Vagina (tissue), 2 donors: Measurements from ENCODE around the gene MGMT. TPM values are rescaled to one million over a fixed set of nuclear protein-coding genes. Genes with fewer than 3 reads are reported as not detected.

Experiments used
- DNase-seq, 2 donors: peaks; one replicate each; pipeline ENCODE4 v3.0.0-alpha.2; 2017; ENCODE audit errors: extremely low spot score in 2 of 2
- H3K27ac ChIP-seq: fragments of 200-600 bp; sonication (generic); one replicate; pipeline ENCODE4 v1.5.1; 2019
- H3K27me3 ChIP-seq: fragments of 200-600 bp; sonication (generic); one replicate; pipeline ENCODE4 v1.5.1; 2019
- H3K36me3 ChIP-seq, 2 donors: fragments of 200-600 bp; sonication (generic); one replicate each; pipeline ENCODE4 v1.5.1; 2017 to 2019
- H3K4me1 ChIP-seq: fragments of 200-600 bp; sonication (generic); one replicate; pipeline ENCODE4 v1.5.1; 2019
- H3K4me3 ChIP-seq, 2 donors: fragments of 200-600 bp; sonication (generic); 1 replicate in 1 of 2; 2 replicates in 1 of 2; pipeline ENCODE4 v1.5.1; 2016 to 2019
- H3K9me3 ChIP-seq: fragments of 200-600 bp; sonication (generic); one replicate; pipeline ENCODE4 v1.5.1; 2019
- CTCF ChIP-seq, 3 experiments: fragments of 450-650 bp in 2 of 3; fragments of 200-600 bp in 1 of 3; sonication (generic) in 1 of 3; IDR thresholded peaks; one replicate each; pipeline ENCODE4 v1.5.1; 2017 to 2019; ENCODE audit warnings: antibody characterized with exemption in 3 of 3, mild to moderate bottlenecking in 2 of 3, moderate library complexity in 2 of 3
- POLR2A ChIP-seq, 2 donors: fragments of 450-650 bp; IDR thresholded peaks; one replicate each; pipeline ENCODE4 v1.6.1; 2017; ENCODE audit warnings: antibody characterized with exemption in 2 of 2, mild to moderate bottlenecking in 2 of 2, moderate library complexity in 2 of 2
- POLR2AphosphoS5 ChIP-seq, 2 donors: sonication (generic); formaldehyde crosslinking; IDR thresholded peaks; one replicate each; pipeline ENCODE4 v1.9.0; 2017; ENCODE audit warnings: antibody characterized with exemption in 2 of 2, mild to moderate bottlenecking in 2 of 2, low read depth in 1 of 2; ENCODE audit not compliant: insufficient read depth in 1 of 2
- intact Hi-C: fragments of 100-400 bp; cut with DNase I; formaldehyde crosslinking; loops from one replicate; pipeline ENCODE4 v1.15.1; 2023
- total RNA-seq: library from RNA; depleted of rRNA; stranded (reverse); fragments of >200 nt; gene quantifications from one replicate; pipeline ENCODE4 v1.2.3, GENCODE V29; 2016

The MGMT gene
- total RNA-seq, 1 donor from 2014 or later = 16.0 TPM

- no peaks in the 10 kb centered on the region for H3K36me3 ChIP-seq
- no peak overlapping the region for H3K4me3 ChIP-seq
- no peaks in the 10 kb centered on the region for H3K4me1 ChIP-seq
- H3K9me3 ChIP-seq = no peaks in the 10 kb centered on the region
- no peak for DNase-seq
- H3K27me3 ChIP-seq = no peaks in the 10 kb centered on the region
- H3K27ac ChIP-seq = no peak overlapping the region
- intact Hi-C loops = no loop called here
- TF ChIP-seq POLR2A (IDR thresholded peaks at IDR 0.05) (no peak), POLR2AphosphoS5 (IDR thresholded peaks at IDR 0.05; ENCODE audit: insufficient read depth in 1 of 2, low read depth in 1 of 2) (no peak), CTCF (IDR thresholded peaks at IDR 0.05) (no peak)
These were observed 127.8 kb downstream of the MGMT start for GRCh38 chr10:129594811-129595210.

- H3K4me3 ChIP-seq = no peak overlapping the region
- TF ChIP-seq POLR2AphosphoS5 (IDR thresholded peaks at IDR 0.05; ENCODE audit: insufficient read depth in 1 of 2, low read depth in 1 of 2) = no peak
- TF ChIP-seq POLR2A (IDR thresholded peaks at IDR 0.05) = no peak
- TF ChIP-seq CTCF (IDR thresholded peaks at IDR 0.05) = no peak
- no peaks in the 10 kb centered on the region for H3K36me3 ChIP-seq
- intact Hi-C loops = no loop called here
- no peaks in the 10 kb centered on the region for H3K9me3 ChIP-seq
- no peak overlapping the region for H3K27ac ChIP-seq
- H3K4me1 ChIP-seq = no peaks in the 10 kb centered on the region
- no peaks in the 10 kb centered on the region for H3K27me3 ChIP-seq
- no peak for DNase-seq
These were observed 131.4 kb downstream of the MGMT start for GRCh38 chr10:129598413-129598812.

GRCh38 chr10:129599160-129599559, 132.1 kb downstream of the MGMT start:
- TF ChIP-seq POLR2AphosphoS5 (IDR thresholded peaks at IDR 0.05; ENCODE audit: insufficient read depth in 1 of 2, low read depth in 1 of 2) = no peak
- TF ChIP-seq POLR2A (IDR thresholded peaks at IDR 0.05) = no peak
- no peak for TF ChIP-seq CTCF (IDR thresholded peaks at IDR 0.05)
- H3K27me3 ChIP-seq = no peaks in the 10 kb centered on the region
- H3K27ac ChIP-seq = no peak overlapping the region
- no peaks in the 10 kb centered on the region for H3K4me1 ChIP-seq
- intact Hi-C loops = no loop called here
- no peak for DNase-seq
- no peaks in the 10 kb centered on the region for H3K36me3 ChIP-seq
- no peak overlapping the region for H3K4me3 ChIP-seq
- no peaks in the 10 kb centered on the region for H3K9me3 ChIP-seq

GRCh38 chr10:129601737-129602136, 134.7 kb downstream of the MGMT start:
- no peaks in the 10 kb centered on the region for H3K4me1 ChIP-seq
- no peaks in the 10 kb centered on the region for H3K9me3 ChIP-seq
- DNase-seq = no peak
- H3K27ac ChIP-seq = no peak overlapping the region
- no peaks in the 10 kb centered on the region for H3K36me3 ChIP-seq
- no peaks in the 10 kb centered on the region for H3K27me3 ChIP-seq
- no peak overlapping the region for H3K4me3 ChIP-seq
- TF ChIP-seq POLR2A (IDR thresholded peaks at IDR 0.05) = no peak
- TF ChIP-seq POLR2AphosphoS5 (IDR thresholded peaks at IDR 0.05; ENCODE audit: insufficient read depth in 1 of 2, low read depth in 1 of 2) = no peak
- no peak for TF ChIP-seq CTCF (IDR thresholded peaks at IDR 0.05)
- intact Hi-C loops = no loop called here

- no peak for TF ChIP-seq CTCF (IDR thresholded peaks at IDR 0.05)
- TF ChIP-seq POLR2AphosphoS5 (IDR thresholded peaks at IDR 0.05; ENCODE audit: insufficient read depth in 1 of 2, low read depth in 1 of 2) = no peak
- TF ChIP-seq POLR2A (IDR thresholded peaks at IDR 0.05) = no peak
- Histone ChIP-seq H3K27me3 (no peaks in the 10 kb centered on the region), H3K4me3 (no peak overlapping the region), H3K36me3 (no peaks in the 10 kb centered on the region), H3K9me3 (no peaks in the 10 kb centered on the region), H3K4me1 (no peaks in the 10 kb centered on the region), H3K27ac (no peak overlapping the region)
- intact Hi-C loops = no loop called here
- DNase-seq = no peak
These were observed 136.0 kb downstream of the MGMT start for GRCh38 chr10:129602938-129603535.
